Activated T-cell treated with anti-CD3 and anti-CD28 coated beads for 48 hours (primary cell): ENCODE results near the gene ITGA2B.
"Not testable (repeated sequence)": the region's sequence is repeated elsewhere in the genome, so short reads cannot be mapped to it uniquely, and the experiment has no call there.

ENCODE experiments used
- DNase-seq: peaks from one replicate; pipeline ENCODE4 v3.0.0-alpha.2; 2020; ENCODE audit warnings: low read depth

Gene ITGA2B

DNA sequence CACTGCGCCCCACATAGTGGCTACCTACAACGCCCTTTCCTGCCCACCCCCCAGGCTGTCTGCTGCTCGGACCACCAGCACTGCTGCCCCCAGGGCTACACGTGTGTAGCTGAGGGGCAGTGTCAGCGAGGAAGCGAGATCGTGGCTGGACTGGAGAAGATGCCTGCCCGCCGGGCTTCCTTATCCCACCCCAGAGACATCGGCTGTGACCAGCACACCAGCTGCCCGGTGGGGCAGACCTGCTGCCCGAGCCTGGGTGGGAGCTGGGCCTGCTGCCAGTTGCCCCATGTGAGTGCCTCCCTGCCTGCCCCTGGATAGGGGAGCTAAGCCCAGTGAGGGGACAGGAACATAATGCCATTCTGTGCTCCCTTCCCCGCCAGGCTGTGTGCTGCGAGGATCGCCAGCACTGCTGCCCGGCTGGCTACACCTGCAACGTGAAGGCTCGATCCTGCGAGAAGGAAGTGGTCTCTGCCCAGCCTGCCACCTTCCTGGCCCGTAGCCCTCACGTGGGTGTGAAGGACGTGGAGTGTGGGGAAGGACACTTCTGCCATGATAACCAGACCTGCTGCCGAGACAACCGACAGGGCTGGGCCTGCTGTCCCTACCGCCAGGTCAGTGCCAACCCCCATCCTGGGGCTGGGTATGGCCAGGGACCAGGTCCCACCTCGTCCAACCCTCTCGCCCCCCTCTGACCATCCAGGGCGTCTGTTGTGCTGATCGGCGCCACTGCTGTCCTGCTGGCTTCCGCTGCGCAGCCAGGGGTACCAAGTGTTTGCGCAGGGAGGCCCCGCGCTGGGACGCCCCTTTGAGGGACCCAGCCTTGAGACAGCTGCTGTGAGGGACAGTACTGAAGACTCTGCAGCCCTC is 37.3 kb downstream of the ITGA2B start:
- no peak for DNase-seq

- no peak for DNase-seq
Observed at GRCh38 chr17:44351464-44351863, 38.0 kb downstream of the ITGA2B start.

- DNase-seq, result peak; percentile 77
Observed at GRCh38 chr17:44350733-44351226, 38.7 kb downstream of the ITGA2B start.

DNA sequence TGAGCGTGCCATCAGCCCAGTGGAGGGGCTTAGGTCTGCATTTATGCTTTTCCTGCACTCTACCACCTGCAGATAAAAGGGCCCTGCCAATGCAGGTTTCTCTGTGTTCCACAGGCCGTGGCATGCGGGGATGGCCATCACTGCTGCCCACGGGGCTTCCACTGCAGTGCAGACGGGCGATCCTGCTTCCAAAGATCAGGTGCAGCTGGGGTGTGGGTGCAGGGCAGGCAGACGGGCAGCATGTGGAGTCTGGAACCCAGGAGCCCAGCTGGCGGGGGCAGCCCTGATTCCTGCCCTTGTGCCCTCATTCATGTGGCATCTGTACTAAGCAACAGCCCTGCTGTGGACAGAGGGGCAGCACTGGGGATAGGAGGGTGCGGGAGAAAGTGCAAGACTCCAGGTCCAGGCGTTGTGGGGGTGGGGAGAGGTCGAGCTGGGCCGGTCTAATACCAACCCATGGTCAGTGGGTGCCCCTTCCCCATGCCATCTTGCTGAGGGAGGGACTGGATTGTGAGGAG is 39.8 kb downstream of the ITGA2B start:
- DNase-seq, result no peak

DNA sequence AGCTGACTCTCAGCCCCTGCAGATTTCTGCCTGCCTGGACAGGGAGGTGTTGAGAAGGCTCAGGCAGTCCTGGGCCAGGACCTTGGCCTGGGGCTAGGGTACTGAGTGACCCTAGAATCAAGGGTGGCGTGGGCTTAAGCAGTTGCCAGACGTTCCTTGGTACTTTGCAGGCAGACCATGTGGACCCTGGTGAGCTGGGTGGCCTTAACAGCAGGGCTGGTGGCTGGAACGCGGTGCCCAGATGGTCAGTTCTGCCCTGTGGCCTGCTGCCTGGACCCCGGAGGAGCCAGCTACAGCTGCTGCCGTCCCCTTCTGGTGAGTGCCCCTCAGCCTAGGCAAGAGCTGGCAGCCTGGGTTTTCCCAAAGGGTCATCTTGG is 40.5 kb downstream of the ITGA2B start:
- DNase-seq, result no peak

GRCh38 chr17:44348234-44348987 is 41.0 kb downstream of the ITGA2B start:
- DNase-seq, result no peak

GRCh38 chr17:44347206-44348055 is 42.0 kb downstream of the ITGA2B start:
- DNase-seq, result not testable (repeated sequence)

- no peak for DNase-seq
Observed at GRCh38 chr17:44346064-44346844, 43.2 kb downstream of the ITGA2B start.

GRCh38 chr17:44345454-44346026 is 43.9 kb downstream of the ITGA2B start:
- DNase-seq, result peak; percentile 13

DNA sequence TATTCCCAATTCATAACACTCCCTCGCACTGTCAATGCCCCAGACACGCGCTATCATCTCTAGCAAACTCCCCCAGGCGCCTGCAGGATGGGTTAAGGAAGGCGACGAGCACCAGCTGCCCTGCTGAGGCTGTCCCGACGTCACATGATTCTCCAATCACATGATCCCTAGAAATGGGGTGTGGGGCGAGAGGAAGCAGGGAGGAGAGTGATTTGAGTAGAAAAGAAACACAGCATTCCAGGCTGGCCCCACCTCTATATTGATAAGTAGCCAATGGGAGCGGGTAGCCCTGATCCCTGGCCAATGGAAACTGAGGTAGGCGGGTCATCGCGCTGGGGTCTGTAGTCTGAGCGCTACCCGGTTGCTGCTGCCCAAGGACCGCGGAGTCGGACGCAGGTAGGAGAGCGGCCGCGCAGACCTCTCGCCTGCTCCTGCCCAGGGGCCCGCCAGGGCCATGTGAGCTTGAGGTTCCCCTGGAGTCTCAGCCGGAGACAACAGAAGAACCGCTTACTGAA is 44.5 kb downstream of the ITGA2B start, which contains the start of gene GRN:
GRN (plus strand) TSS at position 364 of the 515 bp plus-strand sequence. CDS start 3,863 bp downstream, outside the sequence.
- peak; percentile 79 for DNase-seq

DNA sequence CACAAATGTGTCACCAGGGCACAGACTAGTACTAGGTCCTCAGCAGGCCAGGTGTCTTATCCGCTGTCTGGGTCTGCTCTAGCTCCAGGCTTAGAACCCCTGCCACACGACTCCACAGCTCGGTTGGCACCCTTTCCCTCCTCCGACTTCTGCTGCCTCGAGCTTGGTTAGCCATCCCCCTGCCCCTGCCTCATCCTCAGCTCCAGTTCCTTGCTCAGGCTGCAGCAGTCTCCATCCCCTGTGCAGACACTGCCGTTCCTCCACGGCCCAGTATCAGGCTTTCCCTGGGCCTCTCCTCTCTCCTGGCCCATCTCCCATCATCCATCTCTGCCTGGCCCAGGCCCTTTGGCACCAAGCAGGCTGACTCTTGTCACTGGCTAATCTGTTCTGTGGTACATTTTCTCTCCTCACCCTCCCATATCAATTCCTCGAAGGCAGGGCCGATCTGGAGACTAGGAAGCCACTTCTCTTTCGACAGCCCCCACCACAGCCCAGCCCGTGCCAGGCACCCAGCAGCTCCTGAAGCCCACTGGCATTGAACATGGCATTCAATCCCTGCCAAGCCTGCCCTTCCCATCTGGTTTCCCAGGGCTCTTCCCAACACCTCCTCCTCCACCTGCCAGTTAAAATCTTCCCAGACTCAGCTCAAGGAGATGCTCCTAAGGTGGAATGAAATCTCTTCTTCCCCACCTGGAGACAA is 45.8 kb downstream of the ITGA2B start:
- DNase-seq, result no peak

DNA sequence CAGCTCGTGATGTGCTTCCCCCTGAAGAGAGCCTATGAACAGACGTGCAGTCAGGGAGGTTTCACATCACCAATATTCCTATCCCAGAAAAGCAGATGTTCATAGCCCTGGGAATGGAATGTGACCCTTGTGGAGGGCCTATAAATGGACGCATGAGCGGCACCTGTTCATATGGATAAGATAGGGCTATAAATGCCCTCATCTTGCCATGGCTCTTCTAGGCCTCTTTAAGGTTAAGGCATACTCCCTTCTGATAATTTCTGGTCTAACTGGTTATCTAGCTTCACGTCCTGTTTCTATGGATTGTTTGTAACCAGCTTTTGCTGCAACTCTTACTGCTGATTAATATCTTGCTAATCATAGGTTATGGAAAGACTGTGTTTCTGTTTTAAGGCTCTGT is 48.9 kb downstream of the ITGA2B start:
- not testable (repeated sequence) for DNase-seq

DNA sequence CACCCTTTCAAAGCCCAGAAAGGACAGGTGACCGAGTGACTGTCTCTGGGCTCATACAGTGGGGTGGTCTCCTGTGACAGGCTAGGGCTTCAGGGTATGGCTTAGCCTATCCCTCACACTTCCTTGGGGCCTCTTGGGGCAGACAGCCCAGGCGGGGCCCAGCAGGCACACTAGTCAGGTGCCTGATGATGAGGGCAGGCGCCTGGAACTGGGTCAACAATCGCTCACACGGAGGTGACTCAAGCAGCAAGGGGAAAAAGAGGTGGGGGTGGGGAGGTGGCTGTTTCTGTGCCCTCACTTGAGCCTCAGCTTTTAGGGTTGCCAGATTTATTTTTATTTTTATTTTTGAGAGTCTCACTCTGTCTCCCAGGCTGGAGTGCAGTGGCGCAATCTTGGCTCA is 50.7 kb downstream of the ITGA2B start:
- DNase-seq, result no peak

DNA sequence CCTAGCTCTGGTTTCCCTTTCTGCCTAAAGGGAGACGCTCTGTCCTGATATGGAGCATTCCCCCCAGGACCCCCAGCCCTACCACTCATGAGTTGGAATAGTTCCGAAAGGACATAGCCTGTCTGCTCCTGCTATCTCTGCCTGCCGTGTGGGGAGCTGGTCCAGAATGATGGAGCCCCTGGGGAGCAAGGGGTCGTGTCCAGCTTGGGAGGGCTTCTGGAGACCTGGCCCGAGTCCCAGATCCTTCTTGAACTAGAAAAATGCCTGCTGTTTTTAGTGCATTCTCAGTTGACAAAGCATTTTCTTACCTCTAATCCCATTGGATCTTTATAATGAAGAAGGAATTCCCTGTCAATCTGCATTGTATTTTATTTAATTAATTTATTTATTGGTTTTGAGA is 53.5 kb downstream of the ITGA2B start:
- DNase-seq, result no peak

- no peak for DNase-seq
Observed at GRCh38 chr17:44335564-44335963, 53.9 kb downstream of the ITGA2B start.

DNA sequence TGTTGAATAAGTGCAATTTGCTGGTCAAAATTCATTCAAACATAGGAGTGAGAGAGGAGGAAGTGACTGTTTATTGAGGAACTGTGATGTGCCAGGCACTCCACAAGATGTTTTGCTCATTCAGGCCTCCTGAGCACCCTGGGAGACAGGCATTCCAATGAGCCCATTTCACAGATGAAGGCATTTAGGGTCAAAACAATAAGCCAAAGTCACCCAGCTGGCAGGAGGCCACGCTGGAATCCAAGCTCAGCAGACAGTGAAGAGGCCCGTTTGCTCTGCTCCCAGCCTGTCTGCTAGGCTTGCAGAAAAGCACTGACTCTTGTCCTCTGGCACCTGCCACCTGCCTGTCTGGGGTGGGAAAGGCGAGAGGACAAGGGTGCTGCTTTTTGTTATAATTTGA is 54.7 kb downstream of the ITGA2B start:
- DNase-seq, result no peak

DNA sequence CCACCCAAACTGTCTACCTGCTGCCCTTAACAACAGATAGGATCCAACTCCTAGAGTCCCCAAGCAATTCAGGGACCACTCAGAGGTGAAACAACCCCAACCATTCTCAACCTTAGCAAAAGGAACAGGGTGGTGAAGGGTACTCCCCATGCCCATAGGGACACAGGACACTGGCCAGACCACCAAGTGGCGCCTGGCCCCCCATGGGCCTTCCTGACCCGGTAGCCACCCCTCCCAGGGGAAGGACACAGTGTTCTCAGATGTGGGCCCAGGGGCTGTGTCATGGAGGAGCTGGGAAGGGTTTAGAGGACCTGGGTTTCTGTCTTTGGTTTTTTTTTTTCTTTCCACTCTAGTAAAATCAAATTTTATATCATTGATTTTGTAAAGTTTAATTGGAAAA is 55.1 kb downstream of the ITGA2B start:
- no peak for DNase-seq

DNA sequence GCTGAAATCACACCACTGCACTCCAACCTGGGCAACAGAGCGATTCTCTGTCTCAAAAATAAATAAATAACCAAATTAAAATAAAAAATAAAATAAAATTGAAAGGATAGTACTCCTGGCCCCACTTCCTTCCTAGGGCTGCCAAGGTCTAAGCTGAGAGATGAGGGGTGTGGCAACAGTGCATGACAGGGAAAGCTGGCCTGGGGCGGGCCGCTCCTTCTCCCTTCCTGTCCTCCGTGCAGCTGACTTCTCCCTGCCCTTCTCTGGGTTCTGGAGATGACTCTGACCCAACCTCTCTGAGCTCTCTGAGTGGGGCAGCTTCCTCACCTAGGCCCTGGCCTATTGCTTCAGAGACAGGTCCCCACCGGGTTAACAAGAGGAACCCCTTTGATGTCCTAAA is 56.1 kb downstream of the ITGA2B start:
- no peak for DNase-seq

GRCh38 chr17:44331249-44331760 is 58.1 kb downstream of the ITGA2B start:
- peak; percentile 59 for DNase-seq

DNA sequence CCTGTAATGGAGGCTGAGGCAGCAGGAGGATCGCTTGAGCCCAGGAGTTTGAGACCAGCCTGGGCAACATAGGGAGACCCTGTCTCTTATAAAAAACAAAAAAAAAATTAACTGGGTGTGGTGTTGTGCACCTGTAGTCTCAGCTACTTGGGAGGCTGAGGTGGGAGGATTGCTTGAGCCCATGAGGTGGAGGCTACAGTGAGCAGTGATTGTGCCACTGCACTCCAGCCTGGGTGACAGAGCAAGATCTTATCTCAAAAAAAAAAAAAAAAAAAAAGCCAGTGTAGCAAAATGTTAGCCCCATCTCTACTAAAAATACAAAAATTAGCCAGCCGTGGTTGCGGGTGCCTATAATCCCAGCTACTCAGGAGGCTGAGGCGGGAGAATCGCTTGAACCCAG is 59.2 kb downstream of the ITGA2B start:
- DNase-seq, result not testable (repeated sequence)
